ENCODE results near the gene ANKRD34A.

GRCh38 chr1:145993618-145994390 lies 29.4 kb upstream of the ANKRD34A start:
- TF ChIP-seq CTCF (IDR thresholded peaks at IDR 0.05) = no peak
- peak; percentile 30 for TF ChIP-seq POLR2A (IDR thresholded peaks at IDR 0.05)

Data from right lobe of liver (tissue), 4 donors.